HG03159 (cell line): ENCODE measurements around the gene RPL6.

Experiments used
- ATAC-seq: cut with Tn5 transposase; IDR thresholded peaks from one replicate; pipeline ENCODE4 v1.9.1; 2021; ENCODE audit warnings: mild to moderate bottlenecking, moderate library complexity; ENCODE audit not compliant: unreplicated experiment

The RPL6 gene

GRCh38 chr12:112380663-112381405, 28.6 kb downstream of the RPL6 start:
- no peak for ATAC-seq

- ATAC-seq = no peak
Observed at GRCh38 chr12:112375105-112375504, 34.3 kb downstream of the RPL6 start.

GRCh38 chr12:112374166-112374740, 35.2 kb downstream of the RPL6 start:
- ATAC-seq = no peak

- no peak for ATAC-seq
Observed at GRCh38 chr12:112370868-112371510, 38.4 kb downstream of the RPL6 start.

- ATAC-seq = no peak
Observed at GRCh38 chr12:112370199-112370598, 39.2 kb downstream of the RPL6 start.

- no peak for ATAC-seq
Observed at GRCh38 chr12:112368856-112369255, 40.5 kb downstream of the RPL6 start.

- no peak for ATAC-seq
Observed at GRCh38 chr12:112367965-112368364, 41.4 kb downstream of the RPL6 start.

- ATAC-seq = no peak
Observed at GRCh38 chr12:112362310-112362709, 47.1 kb downstream of the RPL6 start.

- no peak for ATAC-seq
Observed at GRCh38 chr12:112361271-112361670, 48.1 kb downstream of the RPL6 start.

GRCh38 chr12:112359290-112359689, 50.1 kb downstream of the RPL6 start:
- no peak for ATAC-seq

GRCh38 chr12:112357214-112357613, 52.2 kb downstream of the RPL6 start:
- ATAC-seq = no peak
